Measurements from ENCODE around the gene DUSP14. TPM values are rescaled to one million over a fixed set of nuclear protein-coding genes. Genes with fewer than 3 reads are reported as not detected.

DUSP14 gene
- total RNA-seq, 1 experiment from 2014 or later, result 94.6 TPM

GRCh38 chr17:37512442-37513068 is 22.9 kb downstream of the DUSP14 start:
- Histone ChIP-seq H3K4me1 (replicated peaks) (peaks cover 29% of the 10 kb centered on the region), H3K36me3 (peaks cover 57% of the 10 kb centered on the region), H3K27me3 (replicated peaks) (no peaks in the 10 kb centered on the region), H3K4me3 (no peak overlapping the region), H3K9me3 (replicated peaks) (no peaks in the 10 kb centered on the region), H3K27ac (no peak overlapping the region)
- DNase-seq (ENCODE audit: low read depth in 1 of 2, low spot score in 2 of 2), result no peak

GRCh38 chr17:37513711-37514110 is 24.0 kb downstream of the DUSP14 start:
- no peaks in the 10 kb centered on the region for H3K27me3 ChIP-seq (replicated peaks)
- DNase-seq (ENCODE audit: low read depth in 1 of 2, low spot score in 2 of 2), result no peak
- H3K36me3 ChIP-seq, result peaks cover 61% of the 10 kb centered on the region
- no peak overlapping the region for H3K4me3 ChIP-seq
- H3K27ac ChIP-seq, result no peak overlapping the region
- no peaks in the 10 kb centered on the region for H3K9me3 ChIP-seq (replicated peaks)
- peaks cover 31% of the 10 kb centered on the region for H3K4me1 ChIP-seq (replicated peaks)

GRCh38 chr17:37516127-37516571 is 26.5 kb downstream of the DUSP14 start:
- no peak overlapping the region for H3K4me3 ChIP-seq
- no peaks in the 10 kb centered on the region for H3K9me3 ChIP-seq (replicated peaks)
- H3K36me3 ChIP-seq, result peaks cover 73% of the 10 kb centered on the region
- peak in 1 of 2 experiments; percentile 70 for DNase-seq (ENCODE audit: low read depth in 1 of 2, low spot score in 2 of 2)
- H3K27me3 ChIP-seq (replicated peaks), result no peaks in the 10 kb centered on the region
- H3K27ac ChIP-seq, result peak overlapping the region; percentile 43
- H3K4me1 ChIP-seq (replicated peaks), result peaks cover 50% of the 10 kb centered on the region

DNA sequence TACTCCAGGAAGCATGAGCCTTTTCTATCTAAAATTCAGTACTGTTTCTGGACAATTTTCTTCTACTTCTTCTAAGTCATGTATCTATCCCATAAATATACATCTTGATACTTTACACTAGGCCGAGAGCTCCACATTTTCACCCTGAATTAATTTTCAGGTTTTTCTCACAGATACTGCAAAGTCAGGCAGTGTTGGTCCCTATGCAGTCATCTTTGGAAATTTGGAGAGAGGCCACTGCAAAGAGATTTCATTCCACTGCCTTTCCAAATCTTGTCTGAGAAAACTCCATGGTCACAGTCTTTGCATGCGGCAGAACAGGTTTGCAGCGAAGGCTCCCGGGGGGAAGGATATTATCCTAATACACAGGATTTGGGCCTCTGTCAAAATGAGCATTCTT is 28.2 kb downstream of the DUSP14 start:
- Histone ChIP-seq H3K27ac (no peak overlapping the region), H3K4me1 (replicated peaks) (peaks cover 50% of the 10 kb centered on the region), H3K36me3 (peaks cover 66% of the 10 kb centered on the region), H3K9me3 (replicated peaks) (no peaks in the 10 kb centered on the region), H3K4me3 (no peak overlapping the region), H3K27me3 (replicated peaks) (no peaks in the 10 kb centered on the region)
- no peak for DNase-seq (ENCODE audit: low read depth in 1 of 2, low spot score in 2 of 2)

- Histone ChIP-seq H3K4me1 (replicated peaks) (peaks cover 45% of the 10 kb centered on the region), H3K27ac (peak overlapping the region; percentile 13; the same call in 1 of the 2 replicates), H3K36me3 (peaks cover 63% of the 10 kb centered on the region), H3K4me3 (no peak overlapping the region), H3K27me3 (replicated peaks) (no peaks in the 10 kb centered on the region), H3K9me3 (replicated peaks) (no peaks in the 10 kb centered on the region)
- DNase-seq (ENCODE audit: low read depth in 1 of 2, low spot score in 2 of 2), result no peak
Measured at GRCh38 chr17:37518826-37519225, 29.1 kb downstream of the DUSP14 start.

GRCh38 chr17:37519251-37519985 is 29.7 kb downstream of the DUSP14 start:
- H3K27ac ChIP-seq, result peak overlapping the region; percentile 13; the same call in 1 of the 2 replicates
- peaks cover 62% of the 10 kb centered on the region for H3K36me3 ChIP-seq
- peak in 1 of 2 experiments; percentile 46 for DNase-seq (ENCODE audit: low read depth in 1 of 2, low spot score in 2 of 2)

DNA sequence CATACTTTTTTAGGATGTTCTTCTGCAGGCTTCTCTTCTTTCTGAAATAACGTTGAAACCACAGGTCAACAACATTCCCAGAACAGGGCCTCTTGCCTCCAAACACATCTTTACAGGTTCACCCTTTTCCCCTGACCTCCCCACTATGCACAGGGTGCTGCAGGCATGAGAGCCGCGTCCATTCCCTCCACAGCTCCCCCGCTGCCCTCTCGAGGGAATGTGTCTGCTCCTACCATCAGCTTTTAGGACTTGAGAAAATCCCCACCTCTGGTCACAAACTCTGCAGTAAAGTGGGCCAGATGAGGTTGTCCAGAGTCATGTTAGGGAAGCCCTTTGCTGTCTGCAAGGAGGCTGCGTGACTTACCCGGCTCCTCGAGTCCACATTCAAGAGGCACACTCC is 30.5 kb downstream of the DUSP14 start:
- no peaks in the 10 kb centered on the region for H3K9me3 ChIP-seq (replicated peaks)
- no peaks in the 10 kb centered on the region for H3K27me3 ChIP-seq (replicated peaks)
- no peak overlapping the region for H3K27ac ChIP-seq
- peaks cover 42% of the 10 kb centered on the region for H3K4me1 ChIP-seq (replicated peaks)
- peaks cover 56% of the 10 kb centered on the region for H3K36me3 ChIP-seq
- DNase-seq (ENCODE audit: low read depth in 1 of 2, low spot score in 2 of 2), result no peak
- no peak overlapping the region for H3K4me3 ChIP-seq

More at GRCh38 chr17:37519251-37519985, 29.7 kb downstream of the DUSP14 start:
- no peaks in the 10 kb centered on the region for H3K27me3 ChIP-seq (replicated peaks)
- H3K4me3 ChIP-seq, result no peak overlapping the region
- no peaks in the 10 kb centered on the region for H3K9me3 ChIP-seq (replicated peaks)
- H3K4me1 ChIP-seq (replicated peaks), result peaks cover 43% of the 10 kb centered on the region

DNA sequence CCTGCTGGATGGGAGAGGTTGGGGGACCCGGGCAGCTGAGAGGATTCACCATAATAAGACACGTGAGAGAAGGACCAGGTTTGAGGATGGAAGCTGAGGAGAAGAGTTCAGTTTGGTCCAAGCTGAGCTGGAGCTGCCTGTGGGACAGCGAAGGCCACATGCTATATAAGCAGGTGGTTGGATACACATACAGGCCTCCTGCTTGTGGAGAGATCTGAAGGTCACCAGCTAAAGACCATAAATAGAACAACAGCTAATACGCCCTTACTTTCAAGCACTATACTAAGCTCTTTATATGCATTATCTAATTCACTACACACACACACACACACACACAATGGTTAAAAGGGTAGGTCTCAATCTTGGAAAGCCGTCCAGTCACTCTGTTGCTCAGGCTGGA is 32.1 kb downstream of the DUSP14 start:
- no peak for DNase-seq (ENCODE audit: low read depth in 1 of 2, low spot score in 2 of 2)
- no peak overlapping the region for H3K4me3 ChIP-seq
- H3K9me3 ChIP-seq (replicated peaks), result no peaks in the 10 kb centered on the region
- no peak overlapping the region for H3K27ac ChIP-seq
- no peaks in the 10 kb centered on the region for H3K27me3 ChIP-seq (replicated peaks)
- peaks cover 26% of the 10 kb centered on the region for H3K4me1 ChIP-seq (replicated peaks)
- H3K36me3 ChIP-seq, result peaks cover 54% of the 10 kb centered on the region

DNA sequence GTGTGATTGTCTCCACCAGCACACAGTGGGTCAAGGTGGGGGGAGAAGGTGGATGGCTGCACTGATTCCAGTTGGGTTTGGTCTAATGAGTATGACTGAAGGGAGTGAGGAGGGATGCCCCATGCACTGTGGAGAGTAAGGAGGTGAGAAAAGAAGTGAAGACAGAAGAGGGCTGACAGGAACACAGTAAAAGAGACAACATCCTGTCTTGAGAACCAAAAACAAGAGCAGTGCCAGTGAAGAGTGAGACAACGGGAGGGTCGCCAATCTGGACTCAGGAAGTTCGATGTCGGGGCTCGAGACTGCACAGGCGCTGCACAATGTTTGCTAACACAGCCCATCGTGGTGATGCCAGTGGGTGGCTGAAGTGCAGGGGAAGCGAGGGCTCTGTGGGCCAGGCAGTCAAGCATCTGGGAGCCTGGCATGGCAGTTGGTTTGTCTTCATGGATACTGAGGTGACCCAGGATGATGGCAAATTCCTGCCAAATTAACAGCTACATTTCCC is 34.1 kb downstream of the DUSP14 start:
- Histone ChIP-seq H3K4me3 (no peak overlapping the region), H3K27ac (no peak overlapping the region), H3K9me3 (replicated peaks) (no peaks in the 10 kb centered on the region), H3K27me3 (replicated peaks) (no peaks in the 10 kb centered on the region), H3K36me3 (peaks cover 48% of the 10 kb centered on the region), H3K4me1 (replicated peaks) (peaks cover 18% of the 10 kb centered on the region)
- DNase-seq (ENCODE audit: low read depth in 1 of 2, low spot score in 2 of 2), result no peak

DNA sequence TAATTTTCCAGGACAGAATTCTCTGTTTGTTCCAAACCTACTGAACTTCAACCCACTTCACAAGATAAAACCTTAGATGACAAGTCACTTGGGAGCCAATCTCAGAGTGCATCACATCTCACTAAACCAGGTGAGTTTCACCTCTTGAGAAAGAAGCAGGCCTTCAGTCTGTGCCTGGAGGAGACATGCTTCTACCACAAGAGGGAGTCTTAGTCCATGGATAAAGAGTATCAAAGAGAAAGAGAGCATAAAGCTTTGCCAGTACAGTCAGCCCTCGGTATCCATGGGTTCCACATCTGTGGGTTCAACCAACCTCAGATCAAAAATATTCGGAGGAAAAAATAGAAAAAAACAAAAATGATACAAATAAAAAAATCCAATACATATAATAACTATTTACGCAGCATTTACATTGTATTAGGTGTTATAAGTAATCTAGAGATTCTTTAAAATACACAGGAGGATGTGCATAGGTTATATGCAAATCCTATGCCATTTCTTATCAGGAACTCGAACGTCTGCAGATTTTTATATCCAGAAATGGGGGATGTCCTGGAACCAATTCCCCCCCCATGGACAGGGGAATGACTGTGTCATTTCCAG is 37.7 kb downstream of the DUSP14 start:
- H3K36me3 ChIP-seq, result peaks cover 44% of the 10 kb centered on the region
- DNase-seq (ENCODE audit: low read depth in 1 of 2, low spot score in 2 of 2), result peak in 1 of 2 experiments; percentile 31
- H3K4me3 ChIP-seq, result no peak overlapping the region
- no peaks in the 10 kb centered on the region for H3K27me3 ChIP-seq (replicated peaks)
- H3K9me3 ChIP-seq (replicated peaks), result no peaks in the 10 kb centered on the region
- H3K27ac ChIP-seq, result no peak overlapping the region
- no peaks in the 10 kb centered on the region for H3K4me1 ChIP-seq (replicated peaks)

GRCh38 chr17:37530420-37530819 is 40.7 kb downstream of the DUSP14 start:
- Histone ChIP-seq H3K27ac (no peak overlapping the region), H3K36me3 (peaks cover 45% of the 10 kb centered on the region), H3K9me3 (replicated peaks) (no peaks in the 10 kb centered on the region), H3K4me3 (no peak overlapping the region), H3K27me3 (replicated peaks) (no peaks in the 10 kb centered on the region), H3K4me1 (replicated peaks) (no peaks in the 10 kb centered on the region)
- DNase-seq (ENCODE audit: low read depth in 1 of 2, low spot score in 2 of 2), result no peak

DNA sequence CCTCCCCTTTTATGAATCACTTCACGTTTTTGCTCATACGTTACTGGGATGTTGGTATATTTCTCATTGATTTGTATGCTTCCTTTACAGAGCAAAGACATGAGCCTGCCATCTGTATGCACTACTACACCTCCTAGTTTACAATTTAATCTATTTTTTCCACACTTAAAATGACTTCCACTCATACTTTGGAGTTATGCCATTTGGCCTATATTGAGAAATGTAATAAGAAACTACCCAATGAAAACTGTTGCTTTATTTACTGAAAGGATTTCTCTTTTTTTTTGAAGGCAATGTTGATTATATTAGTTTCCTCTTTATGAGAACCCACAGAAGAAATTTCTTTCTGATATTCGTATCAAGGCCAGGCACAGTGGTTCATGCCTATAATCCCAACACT is 43.1 kb downstream of the DUSP14 start:
- Histone ChIP-seq H3K27me3 (replicated peaks) (no peaks in the 10 kb centered on the region), H3K36me3 (peaks cover 53% of the 10 kb centered on the region), H3K4me3 (no peak overlapping the region), H3K4me1 (replicated peaks) (no peaks in the 10 kb centered on the region), H3K27ac (no peak overlapping the region), H3K9me3 (replicated peaks) (no peaks in the 10 kb centered on the region)
- no peak for DNase-seq (ENCODE audit: low read depth in 1 of 2, low spot score in 2 of 2)

GRCh38 chr17:37535906-37536305 is 46.2 kb downstream of the DUSP14 start:
- H3K27ac ChIP-seq, result no peak overlapping the region
- no peaks in the 10 kb centered on the region for H3K4me1 ChIP-seq (replicated peaks)
- H3K36me3 ChIP-seq, result peaks cover 67% of the 10 kb centered on the region
- DNase-seq (ENCODE audit: low read depth in 1 of 2, low spot score in 2 of 2), result no peak
- H3K27me3 ChIP-seq (replicated peaks), result no peaks in the 10 kb centered on the region
- no peaks in the 10 kb centered on the region for H3K9me3 ChIP-seq (replicated peaks)
- no peak overlapping the region for H3K4me3 ChIP-seq
